Stomach (tissue), 9 donors: ENCODE data around the gene PCNX1. TPM values are rescaled to one million over a fixed set of nuclear protein-coding genes. Genes with fewer than 3 reads are reported as not detected.
"Not testable (repeated sequence)": the region's sequence is repeated elsewhere in the genome, so short reads cannot be mapped to it uniquely, and the experiment has no call there.

Experiments
- DNase-seq, 2 donors: peaks; one replicate each; pipeline versions ENCODE4 v3.0.0 to v3.0.0-alpha.2; 2013 to 2019
- H3K27ac ChIP-seq, 5 donors: fragments of 200-600 bp in 4 of 5; sonication (generic) in 4 of 5; one replicate each; pipeline ENCODE4 v1.5.1; 2013 to 2019; ENCODE audit warnings: mild to moderate bottlenecking in 1 of 5, moderate library complexity in 1 of 5
- H3K27me3 ChIP-seq, 3 donors: fragments of 200-600 bp; sonication (generic); one replicate each; pipeline ENCODE4 v1.5.1; 2017 to 2019; ENCODE audit warnings: mixed run types in 1 of 3
- H3K36me3 ChIP-seq, 4 donors: fragments of 200-600 bp; sonication (generic); 1 replicate in 3 of 4; 2 replicates in 1 of 4; pipeline ENCODE4 v1.5.1; 2016 to 2019
- H3K4me1 ChIP-seq, 4 donors: fragments of 200-600 bp; sonication (generic); one replicate each; pipeline ENCODE4 v1.5.1; 2016 to 2019
- H3K4me3 ChIP-seq, 4 donors: fragments of 200-600 bp; sonication (generic) in 3 of 4; one replicate each; pipeline ENCODE4 v1.5.1; 2016 to 2019; ENCODE audit warnings: mild to moderate bottlenecking in 1 of 4
- H3K9me3 ChIP-seq, 4 donors: fragments of 200-600 bp; sonication (generic); one replicate each; pipeline ENCODE4 v1.5.1; 2016 to 2019
- CTCF ChIP-seq, 7 experiments: fragments of 450-650 bp in 4 of 7; fragments of 200-600 bp in 3 of 7; sonication (generic) in 3 of 7; IDR thresholded peaks; one replicate each; pipeline ENCODE4 v1.5.1; 2016 to 2019; ENCODE audit warnings: antibody characterized with exemption in 7 of 7, control low read depth in 2 of 7, mild to moderate bottlenecking in 1 of 7
- EP300 ChIP-seq: sonication (generic); formaldehyde crosslinking; IDR thresholded peaks from one replicate; pipeline ENCODE4 v1.6.1; 2017; ENCODE audit warnings: antibody characterized with exemption
- POLR2A ChIP-seq, 4 donors: fragments of 450-650 bp; IDR thresholded peaks; one replicate each; pipeline ENCODE4 v1.6.1; 2016; ENCODE audit warnings: antibody characterized with exemption in 4 of 4, control low read depth in 2 of 4, mild to moderate bottlenecking in 1 of 4, moderate library complexity in 1 of 4
- POLR2AphosphoS5 ChIP-seq, 3 donors: sonication (generic); formaldehyde crosslinking; IDR thresholded peaks; one replicate each; pipeline ENCODE4 v1.6.1; 2016; ENCODE audit warnings: antibody characterized with exemption in 3 of 3
- WGBS, 5 donors: extraction: QIAGEN DNeasy Blood & Tissue Kit in 3 of 5; methylation state at CpG; one replicate each; pipeline versions ENCODE4 v1.1.5 to v1.1.7; 2013 to 2018; 5-methylcytosine and 5-hydroxymethylcytosine counted together
- intact Hi-C: fragments of 100-400 bp; cut with DNase I; formaldehyde crosslinking; loops from one replicate; pipeline ENCODE4 v1.15.1; 2023; ENCODE audit warnings: low total_unique reads
- polyA plus RNA-seq, 3 donors: library from polyadenylated mRNA; stranded (reverse); fragments of 200-250 nt; gene quantifications; one replicate each; pipeline ENCODE4 v1.2.3, GENCODE V29; 2013
- total RNA-seq, 5 donors: library from RNA; depleted of rRNA; stranded (reverse); fragments of >200 nt; gene quantifications; one replicate each; pipeline versions ENCODE4 v1.1.0 to v1.2.3, GENCODE V29; 2014 to 2016
- donor health status: healthy with polysubstance abuse.
- donor health status: Bipolar disorder and iron deficiency.
- donor health status: healthy.

Gene PCNX1
- total and polyA plus RNA-seq, 8 donors: 2.3 to 198 (median 43.6) TPM

- Histone ChIP-seq H3K36me3 (peaks cover 0 to 73% (median 71%) of the 10 kb centered on the region in 4 donors), H3K4me3 (no peak overlapping the region), H3K27ac (no peak overlapping the region), H3K27me3 (no peaks in the 10 kb centered on the region), H3K4me1 (peaks cover 0 to 10% (median 7%) of the 10 kb centered on the region in 4 donors), H3K9me3 (peaks cover 0 to 4% (median 2%) of the 10 kb centered on the region in 4 donors)
- intact Hi-C loops: no loop called here
- TF ChIP-seq POLR2A (IDR thresholded peaks at IDR 0.05) (no peak), CTCF (IDR thresholded peaks at IDR 0.05) (no peak), EP300 (no peak), POLR2AphosphoS5 (IDR thresholded peaks at IDR 0.05) (no peak)
- 65 to 95% (median 82%) methylated on average over 1 of the region's 1 CpG for WGBS, 5 donors
- DNase-seq: no peak
Measured at GRCh38 chr14:71061458-71061857, 154.2 kb downstream of the PCNX1 start.

GRCh38 chr14:71062581-71063303 lies 155.5 kb downstream of the PCNX1 start:
- Histone ChIP-seq H3K27me3 (no peaks in the 10 kb centered on the region), H3K4me3 (no peak overlapping the region), H3K27ac (no peak overlapping the region), H3K36me3 (peaks cover 0 to 75% (median 65%) of the 10 kb centered on the region in 4 donors), H3K9me3 (peaks cover 0 to 4% (median 2%) of the 10 kb centered on the region in 4 donors), H3K4me1 (peaks cover 0 to 10% (median 7%) of the 10 kb centered on the region in 4 donors)
- intact Hi-C loops: no loop called here
- WGBS, 5 donors: 62 to 86% (median 76%) methylated on average over 5 of the region's 5 CpGs
- no peak for TF ChIP-seq CTCF (IDR thresholded peaks at IDR 0.05)
- no peak for TF ChIP-seq POLR2AphosphoS5 (IDR thresholded peaks at IDR 0.05)
- TF ChIP-seq POLR2A (IDR thresholded peaks at IDR 0.05): no peak
- DNase-seq: no peak

- intact Hi-C loops: no loop called here
- TF ChIP-seq EP300 (no peak), CTCF (IDR thresholded peaks at IDR 0.05) (no peak), POLR2AphosphoS5 (IDR thresholded peaks at IDR 0.05) (no peak), POLR2A (IDR thresholded peaks at IDR 0.05) (no peak)
- no peak overlapping the region for H3K4me3 ChIP-seq
Measured at GRCh38 chr14:71063351-71063750, 156.1 kb downstream of the PCNX1 start.

GRCh38 chr14:71064747-71065146 lies 157.5 kb downstream of the PCNX1 start:
- H3K27ac ChIP-seq, DNase-seq, H3K4me3 ChIP-seq, H3K27me3 ChIP-seq, intact Hi-C loops, H3K9me3 ChIP-seq, H3K4me1 ChIP-seq: not testable (repeated sequence)
- 96 to 100% (median 97%) methylated on average over 3 of the region's 3 CpGs for WGBS, 5 donors
- H3K36me3 ChIP-seq: peaks cover 0 to 67% (median 61%) of the 10 kb centered on the region in 4 donors

More at GRCh38 chr14:71063351-71063750, 156.1 kb downstream of the PCNX1 start:
- H3K4me1 ChIP-seq: peaks cover 0 to 10% (median 7%) of the 10 kb centered on the region in 4 donors
- no peaks in the 10 kb centered on the region for H3K27me3 ChIP-seq
- H3K9me3 ChIP-seq: peaks cover 0 to 4% (median 2%) of the 10 kb centered on the region in 4 donors
- H3K36me3 ChIP-seq: peaks cover 0 to 75% (median 64%) of the 10 kb centered on the region in 4 donors
- 30 to 54% (median 33%) methylated on average over 2 of the region's 2 CpGs for WGBS, 5 donors
- H3K27ac ChIP-seq: no peak overlapping the region
- no peak for DNase-seq

- TF ChIP-seq POLR2A (IDR thresholded peaks at IDR 0.05) (no peak), POLR2AphosphoS5 (IDR thresholded peaks at IDR 0.05) (no peak), EP300 (no peak), CTCF (IDR thresholded peaks at IDR 0.05) (no peak)
- no peak for DNase-seq
- H3K36me3 ChIP-seq: peaks cover 23 to 81% (median 77%) of the 10 kb centered on the region in 4 donors
- peaks cover 0 to 9% (median 2%) of the 10 kb centered on the region in 4 donors for H3K4me1 ChIP-seq
- intact Hi-C loops: no loop called here
- H3K27me3 ChIP-seq: no peaks in the 10 kb centered on the region
- H3K4me3 ChIP-seq: no peak overlapping the region
- no peak overlapping the region for H3K27ac ChIP-seq
- 93 to 100% (median 95%) methylated on average over 1 of the region's 1 CpG for WGBS, 5 donors
- peaks cover 0 to under 1% (median 0%) of the 10 kb centered on the region in 4 donors for H3K9me3 ChIP-seq
Measured at GRCh38 chr14:71070169-71070568, 162.9 kb downstream of the PCNX1 start.
